Astrocyte (in vitro differentiated cells and primary cell): ENCODE measurements around the gene CDK14.

ENCODE experiments used
- EZH2 ChIP-seq: IDR thresholded peaks from 2 replicates; pipeline ENCODE4 v1.6.1; 2012; ENCODE audit warnings: mild to moderate bottlenecking, low read length, inconsistent platforms; ENCODE audit not compliant: insufficient read depth
- TF ChIP-seq, protein P1 (sequence below): IDR thresholded peaks from 2 replicates; pipeline ENCODE4 v1.5.1; 2011; ENCODE audit warnings: low read depth, mild to moderate bottlenecking, inconsistent platforms, low read length, moderate library complexity; ENCODE audit not compliant: insufficient read depth

DNA sequence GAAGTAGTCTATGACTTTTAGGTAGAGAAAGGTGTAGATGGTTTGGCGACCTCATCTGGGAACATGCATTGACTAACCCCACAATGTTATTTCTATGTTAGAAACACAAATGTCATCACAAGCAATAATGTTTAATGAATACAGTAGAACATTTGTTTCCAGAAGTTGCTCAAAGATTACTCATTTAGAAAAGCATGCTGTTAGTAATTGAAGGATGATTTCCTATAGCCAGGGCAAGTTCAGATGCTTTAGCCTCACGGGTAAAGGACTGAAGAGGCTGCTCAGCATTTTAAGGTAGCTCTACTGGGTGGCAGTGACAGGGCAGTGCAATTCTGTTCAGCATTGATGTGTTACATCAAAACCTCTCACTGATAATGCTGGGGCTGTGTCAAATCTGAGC lies 468.8 kb downstream of the CDK14 start:
- TF ChIP-seq, protein P1, sequence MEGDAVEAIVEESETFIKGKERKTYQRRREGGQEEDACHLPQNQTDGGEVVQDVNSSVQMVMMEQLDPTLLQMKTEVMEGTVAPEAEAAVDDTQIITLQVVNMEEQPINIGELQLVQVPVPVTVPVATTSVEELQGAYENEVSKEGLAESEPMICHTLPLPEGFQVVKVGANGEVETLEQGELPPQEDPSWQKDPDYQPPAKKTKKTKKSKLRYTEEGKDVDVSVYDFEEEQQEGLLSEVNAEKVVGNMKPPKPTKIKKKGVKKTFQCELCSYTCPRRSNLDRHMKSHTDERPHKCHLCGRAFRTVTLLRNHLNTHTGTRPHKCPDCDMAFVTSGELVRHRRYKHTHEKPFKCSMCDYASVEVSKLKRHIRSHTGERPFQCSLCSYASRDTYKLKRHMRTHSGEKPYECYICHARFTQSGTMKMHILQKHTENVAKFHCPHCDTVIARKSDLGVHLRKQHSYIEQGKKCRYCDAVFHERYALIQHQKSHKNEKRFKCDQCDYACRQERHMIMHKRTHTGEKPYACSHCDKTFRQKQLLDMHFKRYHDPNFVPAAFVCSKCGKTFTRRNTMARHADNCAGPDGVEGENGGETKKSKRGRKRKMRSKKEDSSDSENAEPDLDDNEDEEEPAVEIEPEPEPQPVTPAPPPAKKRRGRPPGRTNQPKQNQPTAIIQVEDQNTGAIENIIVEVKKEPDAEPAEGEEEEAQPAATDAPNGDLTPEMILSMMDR: no peak
- TF ChIP-seq EZH2: no peak
